HepG2 (cell line): ENCODE measurements around the gene TSKU. TPM values are rescaled to one million over a fixed set of nuclear protein-coding genes. Genes with fewer than 3 reads are reported as not detected.

ENCODE experiments used
- FOXK1 ChIP-seq: sonication (generic); formaldehyde crosslinking; IDR thresholded peaks from 2 replicates; pipeline ENCODE4 v1.4.0; 2020; ENCODE audit warnings: low read depth, missing genetic modification reagents, borderline replicate concordance
- IRX3 ChIP-seq: sonication (generic); formaldehyde crosslinking; IDR thresholded peaks from 2 replicates; pipeline ENCODE4 v1.8.1; 2023; ENCODE audit warnings: mild to moderate bottlenecking, low read depth, missing genetic modification reagents, borderline replicate concordance
- KDM4B ChIP-seq: sonication (generic); formaldehyde crosslinking; IDR thresholded peaks from 2 replicates; pipeline ENCODE4 v1.4.0; 2020; ENCODE audit warnings: missing genetic modification reagents
- KMT2A ChIP-seq: sonication (generic); formaldehyde crosslinking; IDR thresholded peaks from 2 replicates; pipeline ENCODE4 v1.4.0; 2020; ENCODE audit warnings: missing genetic modification reagents
- MTA1 ChIP-seq: sonication (generic); formaldehyde crosslinking; IDR thresholded peaks from 2 replicates; pipeline ENCODE4 v1.4.0; 2020; ENCODE audit warnings: missing genetic modification reagents, mild to moderate bottlenecking, borderline replicate concordance
- NCOA1 ChIP-seq: sonication (generic); formaldehyde crosslinking; IDR thresholded peaks from 2 replicates; pipeline ENCODE4 v1.9.0; 2021; ENCODE audit warnings: missing genetic modification reagents
- POLR2G ChIP-seq: fragments of 200-400 bp; formaldehyde crosslinking; IDR thresholded peaks from 2 replicates; pipeline ENCODE4 v1.6.1; 2018; ENCODE audit warnings: mild to moderate bottlenecking, low read depth, low read length, moderate library complexity
- SP1 ChIP-seq, 2 experiments: fragments of 450-650 bp in 1 of 2; sonication (generic) in 1 of 2; formaldehyde crosslinking in 1 of 2; IDR thresholded peaks; 2 replicates each; pipeline versions ENCODE4 v1.4.0 to v1.6.1; 2016 to 2020; ENCODE audit warnings: missing genetic modification reagents in 1 of 2
- ZNF44 ChIP-seq: sonication (generic); formaldehyde crosslinking; IDR thresholded peaks from 2 replicates; pipeline ENCODE4 v1.5.1; 2020; ENCODE audit warnings: mild to moderate bottlenecking, missing genetic modification reagents
- ZNF496 ChIP-seq: sonication (generic); formaldehyde crosslinking; IDR thresholded peaks from 2 replicates; pipeline ENCODE4 v1.8.1; 2023; ENCODE audit warnings: mild to moderate bottlenecking, moderate library complexity, missing genetic modification reagents; ENCODE audit not compliant: insufficient replicate concordance
- ZSCAN20 ChIP-seq: sonication (generic); formaldehyde crosslinking; IDR thresholded peaks from 2 replicates; pipeline ENCODE4 v1.4.0; 2020; ENCODE audit warnings: missing genetic modification reagents, mild to moderate bottlenecking, borderline replicate concordance
- polyA plus RNA-seq, 8 experiments: library from polyadenylated mRNA; depleted of rRNA in 3 of 8; stranded (reverse) in 7 of 8; unstranded in 1 of 8; fragments of >200 nt; fragmentation: Illumina TruSeq in 4 of 8; extraction: Trizol in 4 of 8; gene quantifications; 2 replicates each; pipeline versions ENCODE4 v1.2.1 to v1.2.3, GENCODE V29; 2011 to 2016; ENCODE audit warnings: low read depth in 4 of 8, missing spikeins in 1 of 8, mixed read lengths in 1 of 8; ENCODE audit not compliant: insufficient read depth in 1 of 8
- total RNA-seq, 5 experiments: library from RNA; depleted of rRNA; stranded (reverse); fragments of >200 nt; fragmentation: Illumina TruSeq; extraction: Trizol; gene quantifications; 2 replicates each; pipeline ENCODE4 v1.2.3, GENCODE V29; 2016; ENCODE audit warnings: low read depth in 1 of 5
- TF ChIP-seq, protein P1 (sequence below): sonication (generic); formaldehyde crosslinking; IDR thresholded peaks from 2 replicates; pipeline ENCODE4 v1.4.0; 2020; ENCODE audit warnings: missing genetic modification reagents, borderline replicate concordance
- TF ChIP-seq, protein P2 (sequence below): sonication (generic); formaldehyde crosslinking; IDR thresholded peaks from 2 replicates; pipeline ENCODE4 v1.8.1; 2023; ENCODE audit warnings: mild to moderate bottlenecking, moderate library complexity, missing genetic modification reagents
- TF ChIP-seq, protein P3 (sequence below): IDR thresholded peaks from 2 replicates; pipeline ENCODE4 v1.4.0; 2020; ENCODE audit warnings: mild to moderate bottlenecking, missing genetic modification reagents
- TF ChIP-seq, protein P4 (sequence below): IDR thresholded peaks from 2 replicates; pipeline ENCODE4 v1.6.1; 2012; ENCODE audit warnings: inconsistent platforms
- TF ChIP-seq, protein P5 (sequence below): IDR thresholded peaks from 2 replicates; pipeline ENCODE4 v1.6.1; 2016; ENCODE audit warnings: low read depth
- TF ChIP-seq, protein P6 (sequence below): sonication (generic); formaldehyde crosslinking; conservative IDR thresholded peaks from 2 replicates; pipeline ENCODE4 v1.5.0; 2020; ENCODE audit warnings: missing genetic modification reagents

Gene TSKU
- total and polyA plus RNA-seq, 2 of the 13 experiments (the other 11 are each of a cell fraction or from before 2014, with no cell fraction given): 20.3 to 21.4 TPM

DNA sequence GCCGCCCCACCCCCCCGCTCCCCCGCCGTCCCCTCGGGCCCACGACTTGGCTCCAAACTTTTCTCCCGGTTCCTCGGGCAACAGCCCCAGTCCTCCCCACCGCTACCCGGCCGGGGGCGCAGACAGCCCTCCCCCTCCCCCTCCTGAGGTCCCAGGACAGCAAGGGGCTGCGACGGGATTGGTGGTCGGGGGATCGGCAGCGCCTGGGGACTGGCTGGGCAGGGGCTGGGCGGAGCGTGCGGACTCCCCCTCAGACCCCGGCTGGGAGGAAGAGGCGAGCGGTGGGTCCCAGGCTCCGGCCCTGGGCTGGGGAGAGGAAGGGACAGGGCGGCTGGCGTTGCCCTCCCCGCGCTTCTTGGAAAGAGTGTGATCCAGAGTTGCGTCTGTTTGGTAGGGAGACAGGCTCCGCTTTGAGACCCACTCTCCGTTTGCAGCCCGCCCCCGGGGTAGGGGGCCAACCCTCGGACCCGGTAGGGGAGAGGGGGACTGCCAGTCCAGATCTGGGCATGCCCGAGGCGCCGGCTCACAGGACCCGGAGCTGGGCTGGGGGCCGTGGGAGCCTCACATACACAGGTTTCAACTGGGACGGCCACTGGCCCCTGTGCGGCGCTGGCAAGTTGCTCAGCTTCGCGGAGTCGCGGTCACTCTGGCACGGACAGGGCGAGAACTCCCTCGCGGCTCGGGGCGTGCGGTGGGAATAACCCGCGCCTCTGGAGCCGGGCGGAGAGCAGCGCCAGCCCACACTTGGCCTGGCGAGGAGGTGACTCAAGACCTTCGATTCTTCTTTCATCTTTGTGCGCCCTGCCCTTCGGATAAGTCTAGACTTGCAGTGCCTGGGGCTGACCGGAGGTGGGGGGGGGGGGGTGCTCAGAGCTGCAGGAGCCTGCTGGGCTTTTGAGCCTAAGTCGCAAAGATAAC is 999 bp downstream of the TSKU start (continued):
- TF ChIP-seq KMT2A (CRISPR knock-in tag): peak; percentile 69; the same call in 1 of the 2 replicates
- TF ChIP-seq MTA1 (CRISPR knock-in tag): no peak
- peak; percentile 75 for TF ChIP-seq POLR2G
- TF ChIP-seq, protein P1, sequence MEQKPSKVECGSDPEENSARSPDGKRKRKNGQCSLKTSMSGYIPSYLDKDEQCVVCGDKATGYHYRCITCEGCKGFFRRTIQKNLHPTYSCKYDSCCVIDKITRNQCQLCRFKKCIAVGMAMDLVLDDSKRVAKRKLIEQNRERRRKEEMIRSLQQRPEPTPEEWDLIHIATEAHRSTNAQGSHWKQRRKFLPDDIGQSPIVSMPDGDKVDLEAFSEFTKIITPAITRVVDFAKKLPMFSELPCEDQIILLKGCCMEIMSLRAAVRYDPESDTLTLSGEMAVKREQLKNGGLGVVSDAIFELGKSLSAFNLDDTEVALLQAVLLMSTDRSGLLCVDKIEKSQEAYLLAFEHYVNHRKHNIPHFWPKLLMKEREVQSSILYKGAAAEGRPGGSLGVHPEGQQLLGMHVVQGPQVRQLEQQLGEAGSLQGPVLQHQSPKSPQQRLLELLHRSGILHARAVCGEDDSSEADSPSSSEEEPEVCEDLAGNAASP (CRISPR knock-in tag): peak; percentile 38; the same call in 1 of the 2 replicates
- peak; percentile 89; the same call in 1 of the 2 replicates for TF ChIP-seq ZSCAN20 (CRISPR knock-in tag)
- 0 out of 2 replicates have a peak, but pooled peaks have one; percentile 11 for TF ChIP-seq FOXK1 (CRISPR knock-in tag)
- TF ChIP-seq, protein P2, sequence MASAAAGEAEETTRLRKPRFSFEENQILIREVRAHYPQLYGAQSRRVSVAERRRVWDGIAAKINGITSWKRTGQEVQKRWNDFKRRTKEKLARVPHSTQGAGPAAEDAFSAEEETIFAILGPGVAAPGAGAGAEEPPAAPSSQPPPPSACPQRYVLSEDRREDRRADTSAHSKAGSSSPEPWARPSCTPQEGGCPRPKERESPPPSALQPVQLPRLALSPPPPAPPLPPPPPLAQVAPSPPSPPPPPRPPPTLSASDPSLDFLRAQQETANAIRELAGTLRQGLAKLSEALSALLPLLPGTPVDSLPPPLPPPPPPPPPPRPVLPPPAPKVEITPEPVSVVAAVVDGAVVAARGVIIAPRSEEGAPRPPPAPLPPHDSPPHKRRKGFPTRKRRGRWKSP (CRISPR knock-in tag): peak; percentile 65; the same call in 1 of the 2 replicates
- TF ChIP-seq ZNF44 (CRISPR knock-in tag): no peak
- TF ChIP-seq, protein P3, sequence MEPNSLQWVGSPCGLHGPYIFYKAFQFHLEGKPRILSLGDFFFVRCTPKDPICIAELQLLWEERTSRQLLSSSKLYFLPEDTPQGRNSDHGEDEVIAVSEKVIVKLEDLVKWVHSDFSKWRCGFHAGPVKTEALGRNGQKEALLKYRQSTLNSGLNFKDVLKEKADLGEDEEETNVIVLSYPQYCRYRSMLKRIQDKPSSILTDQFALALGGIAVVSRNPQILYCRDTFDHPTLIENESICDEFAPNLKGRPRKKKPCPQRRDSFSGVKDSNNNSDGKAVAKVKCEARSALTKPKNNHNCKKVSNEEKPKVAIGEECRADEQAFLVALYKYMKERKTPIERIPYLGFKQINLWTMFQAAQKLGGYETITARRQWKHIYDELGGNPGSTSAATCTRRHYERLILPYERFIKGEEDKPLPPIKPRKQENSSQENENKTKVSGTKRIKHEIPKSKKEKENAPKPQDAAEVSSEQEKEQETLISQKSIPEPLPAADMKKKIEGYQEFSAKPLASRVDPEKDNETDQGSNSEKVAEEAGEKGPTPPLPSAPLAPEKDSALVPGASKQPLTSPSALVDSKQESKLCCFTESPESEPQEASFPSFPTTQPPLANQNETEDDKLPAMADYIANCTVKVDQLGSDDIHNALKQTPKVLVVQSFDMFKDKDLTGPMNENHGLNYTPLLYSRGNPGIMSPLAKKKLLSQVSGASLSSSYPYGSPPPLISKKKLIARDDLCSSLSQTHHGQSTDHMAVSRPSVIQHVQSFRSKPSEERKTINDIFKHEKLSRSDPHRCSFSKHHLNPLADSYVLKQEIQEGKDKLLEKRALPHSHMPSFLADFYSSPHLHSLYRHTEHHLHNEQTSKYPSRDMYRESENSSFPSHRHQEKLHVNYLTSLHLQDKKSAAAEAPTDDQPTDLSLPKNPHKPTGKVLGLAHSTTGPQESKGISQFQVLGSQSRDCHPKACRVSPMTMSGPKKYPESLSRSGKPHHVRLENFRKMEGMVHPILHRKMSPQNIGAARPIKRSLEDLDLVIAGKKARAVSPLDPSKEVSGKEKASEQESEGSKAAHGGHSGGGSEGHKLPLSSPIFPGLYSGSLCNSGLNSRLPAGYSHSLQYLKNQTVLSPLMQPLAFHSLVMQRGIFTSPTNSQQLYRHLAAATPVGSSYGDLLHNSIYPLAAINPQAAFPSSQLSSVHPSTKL (CRISPR knock-in tag): 0 out of 2 replicates have a peak, but pooled peaks have one; percentile 15
- no peak for TF ChIP-seq KDM4B (CRISPR knock-in tag)
- no peak for TF ChIP-seq IRX3
- TF ChIP-seq, protein P4, sequence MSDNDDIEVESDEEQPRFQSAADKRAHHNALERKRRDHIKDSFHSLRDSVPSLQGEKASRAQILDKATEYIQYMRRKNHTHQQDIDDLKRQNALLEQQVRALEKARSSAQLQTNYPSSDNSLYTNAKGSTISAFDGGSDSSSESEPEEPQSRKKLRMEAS: 0 out of 2 replicates have a peak, but pooled peaks have one; percentile 12
- TF ChIP-seq ZNF496 (CRISPR knock-in tag): no peak
- TF ChIP-seq, protein P5, sequence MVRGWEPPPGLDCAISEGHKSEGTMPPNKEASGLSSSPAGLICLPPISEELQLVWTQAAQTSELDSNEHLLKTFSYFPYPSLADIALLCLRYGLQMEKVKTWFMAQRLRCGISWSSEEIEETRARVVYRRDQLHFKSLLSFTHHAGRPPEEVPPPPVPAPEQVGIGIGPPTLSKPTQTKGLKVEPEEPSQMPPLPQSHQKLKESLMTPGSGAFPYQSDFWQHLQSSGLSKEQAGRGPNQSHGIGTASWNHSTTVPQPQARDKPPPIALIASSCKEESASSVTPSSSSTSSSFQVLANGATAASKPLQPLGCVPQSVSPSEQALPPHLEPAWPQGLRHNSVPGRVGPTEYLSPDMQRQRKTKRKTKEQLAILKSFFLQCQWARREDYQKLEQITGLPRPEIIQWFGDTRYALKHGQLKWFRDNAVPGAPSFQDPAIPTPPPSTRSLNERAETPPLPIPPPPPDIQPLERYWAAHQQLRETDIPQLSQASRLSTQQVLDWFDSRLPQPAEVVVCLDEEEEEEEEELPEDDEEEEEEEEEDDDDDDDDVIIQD: 0 out of 2 replicates have a peak, but pooled peaks have one; percentile 45
- TF ChIP-seq NCOA1: 0 out of 2 replicates have a peak, but pooled peaks have one; percentile 38
- TF ChIP-seq SP1 (IDR thresholded peaks at IDR 0.05): no peak
- peak; percentile 23; the same call in 1 of the 2 replicates for TF ChIP-seq SP1 (CRISPR knock-in tag; IDR thresholded peaks at IDR 0.05)
- TF ChIP-seq, protein P6, sequence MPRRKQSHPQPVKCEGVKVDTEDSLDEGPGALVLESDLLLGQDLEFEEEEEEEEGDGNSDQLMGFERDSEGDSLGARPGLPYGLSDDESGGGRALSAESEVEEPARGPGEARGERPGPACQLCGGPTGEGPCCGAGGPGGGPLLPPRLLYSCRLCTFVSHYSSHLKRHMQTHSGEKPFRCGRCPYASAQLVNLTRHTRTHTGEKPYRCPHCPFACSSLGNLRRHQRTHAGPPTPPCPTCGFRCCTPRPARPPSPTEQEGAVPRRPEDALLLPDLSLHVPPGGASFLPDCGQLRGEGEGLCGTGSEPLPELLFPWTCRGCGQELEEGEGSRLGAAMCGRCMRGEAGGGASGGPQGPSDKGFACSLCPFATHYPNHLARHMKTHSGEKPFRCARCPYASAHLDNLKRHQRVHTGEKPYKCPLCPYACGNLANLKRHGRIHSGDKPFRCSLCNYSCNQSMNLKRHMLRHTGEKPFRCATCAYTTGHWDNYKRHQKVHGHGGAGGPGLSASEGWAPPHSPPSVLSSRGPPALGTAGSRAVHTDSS: 0 out of 2 replicates have a peak, but pooled peaks have one; percentile 31
